ENCODE measurements around the gene POLR2C. TPM values are rescaled to one million over a fixed set of nuclear protein-coding genes. Genes with fewer than 3 reads are reported as not detected.

The POLR2C gene
- total RNA-seq, 4 donors from 2014 or later, result 87.9 to 128 (median 98.1) TPM

GRCh38 chr16:57444711-57445110 lies 17.8 kb upstream of the POLR2C start:
- TF ChIP-seq POLR2A (IDR thresholded peaks at IDR 0.05) (no peak), CTCF (IDR thresholded peaks at IDR 0.05) (no peak)
- intact Hi-C loops (cut with DNase I; ENCODE audit: low total_unique reads), result no loop called here

GRCh38 chr16:57445510-57445909 lies 17.0 kb upstream of the POLR2C start:
- no peak for DNase-seq (ENCODE audit: low spot score in 2 of 2)
- no peak for TF ChIP-seq POLR2A (IDR thresholded peaks at IDR 0.05)
- no peak for TF ChIP-seq CTCF (IDR thresholded peaks at IDR 0.05)
- intact Hi-C loops (cut with DNase I; ENCODE audit: low total_unique reads), result no loop called here
- WGBS, 2 donors, result 92 to 93% methylated on average over 2 of the region's 2 CpGs
- no peak overlapping the region for H3K4me3 ChIP-seq (ENCODE audit: low read depth, poor library complexity, severe bottlenecking)

More at GRCh38 chr16:57444711-57445110, 17.8 kb upstream of the POLR2C start:
- DNase-seq (ENCODE audit: low spot score in 2 of 2), result no peak
- 62 to 68% methylated on average over 3 of the region's 3 CpGs for WGBS, 2 donors
- H3K4me3 ChIP-seq (ENCODE audit: low read depth, poor library complexity, severe bottlenecking), result no peak overlapping the region

GRCh38 chr16:57446531-57447185 lies 15.8 kb upstream of the POLR2C start:
- DNase-seq (ENCODE audit: low spot score in 2 of 2), result peak in 1 of 2 donors; percentile 88
- H3K4me3 ChIP-seq (ENCODE audit: low read depth, poor library complexity, severe bottlenecking), result peak overlapping the region; percentile 94
- 2% methylated on average over 20 to 28 of the region's 28 CpGs for WGBS, 2 donors
- intact Hi-C loops (cut with DNase I; ENCODE audit: low total_unique reads), result no loop called here
- TF ChIP-seq POLR2A (IDR thresholded peaks at IDR 0.05), result no peak
- TF ChIP-seq CTCF (IDR thresholded peaks at IDR 0.05), result no peak

- H3K4me3 ChIP-seq (ENCODE audit: low read depth, poor library complexity, severe bottlenecking), result peak within 1 kb of the TSS; percentile 94
- peak in 1 of 2 donors; percentile 10 for TF ChIP-seq POLR2A (IDR thresholded peaks at IDR 0.05)
- TF ChIP-seq CTCF (IDR thresholded peaks at IDR 0.05), result no peak
- intact Hi-C loops (cut with DNase I; ENCODE audit: low total_unique reads), result no loop called here
- whole genome bisulfite sequencing, 2 donors, result 0 to 1% methylated on average over 45 to 62 of the region's 68 CpGs
- DNase-seq (ENCODE audit: low spot score in 2 of 2), result peak; percentile 91 to 99
These were observed 15.1 kb upstream of the POLR2C start, which contains the start of the genes CIAPIN1 and COQ9 for GRCh38 chr16:57447186-57447962. CIAPIN1 (minus strand) TSS chr16:57447385; CDS start chr16:57440928, 6,457 bp downstream. COQ9 (plus strand) TSS chr16:57447479; CDS start chr16:57447506, 27 bp downstream.

DNA sequence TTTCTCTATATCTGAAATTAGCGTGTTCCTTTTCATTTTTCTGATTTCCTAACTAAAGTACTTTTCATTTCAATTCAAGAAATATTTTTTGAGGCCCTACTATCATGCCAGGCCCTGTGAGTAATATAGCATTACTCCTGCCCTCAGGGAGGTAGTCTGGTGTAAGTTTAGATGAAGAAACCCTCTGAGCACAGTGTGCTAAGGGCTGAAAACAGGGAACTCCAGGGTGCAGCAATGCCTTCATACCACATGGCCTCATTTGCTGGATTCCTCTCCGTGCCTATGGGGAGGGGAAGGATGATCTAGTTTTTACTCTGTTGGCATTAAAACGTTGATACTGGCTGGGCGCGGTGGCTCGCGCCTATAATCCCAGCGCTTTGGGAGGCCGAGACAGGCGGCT lies 10.5 kb upstream of the POLR2C start:
- no peak for DNase-seq (ENCODE audit: low spot score in 2 of 2)
- no peak for TF ChIP-seq CTCF (IDR thresholded peaks at IDR 0.05)
- TF ChIP-seq POLR2A (IDR thresholded peaks at IDR 0.05), result no peak
- no peak overlapping the region for H3K4me3 ChIP-seq (ENCODE audit: low read depth, poor library complexity, severe bottlenecking)
- intact Hi-C loops (cut with DNase I; ENCODE audit: low total_unique reads), result no loop called here
- 91% methylated on average over 10 of the region's 10 CpGs for WGBS, 2 donors

Measured in lower leg skin (tissue), 4 donors.